HG02642 (cell line): ENCODE measurements around the gene TBC1D3.
"Not testable (repeated sequence)": the region's sequence is repeated elsewhere in the genome, so short reads cannot be mapped to it uniquely, and the experiment has no call there.

Experiments used
- ATAC-seq: cut with Tn5 transposase; IDR thresholded peaks from one replicate; pipeline ENCODE4 v1.9.1; 2021; ENCODE audit warnings: mild to moderate bottlenecking; ENCODE audit not compliant: unreplicated experiment, poor library complexity

Gene TBC1D3

DNA sequence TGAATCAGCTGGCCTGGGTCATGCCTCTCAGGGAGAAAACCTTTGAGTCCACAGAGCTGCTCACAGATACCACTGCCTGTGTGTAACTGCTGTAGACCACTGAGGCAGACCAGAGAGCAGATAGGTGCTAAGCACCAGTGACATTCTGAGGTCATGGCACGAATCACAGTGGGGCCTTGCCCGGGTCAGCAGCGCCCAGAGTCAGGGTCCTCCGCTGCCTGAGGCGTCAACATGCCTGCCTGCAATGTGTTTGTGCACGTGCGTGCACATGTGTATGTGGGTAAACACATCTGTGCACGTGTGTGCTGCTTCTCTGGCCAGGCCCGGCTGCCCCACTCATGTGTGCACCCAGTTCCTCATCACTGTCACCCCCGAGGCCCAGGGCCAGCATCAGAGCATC lies at the start of gene TBC1D3:
TBC1D3 (minus strand) TSS at position 101 of the 400 bp plus-strand sequence. CDS start 1,526 bp downstream, outside the sequence.
- not testable (repeated sequence) for ATAC-seq

GRCh38 chr17:38232790-38233189 lies 40.4 kb upstream of the TBC1D3 start:
- ATAC-seq: not testable (repeated sequence)

- not testable (repeated sequence) for ATAC-seq
Measured at GRCh38 chr17:38225844-38226495, 33.6 kb upstream of the TBC1D3 start.

DNA sequence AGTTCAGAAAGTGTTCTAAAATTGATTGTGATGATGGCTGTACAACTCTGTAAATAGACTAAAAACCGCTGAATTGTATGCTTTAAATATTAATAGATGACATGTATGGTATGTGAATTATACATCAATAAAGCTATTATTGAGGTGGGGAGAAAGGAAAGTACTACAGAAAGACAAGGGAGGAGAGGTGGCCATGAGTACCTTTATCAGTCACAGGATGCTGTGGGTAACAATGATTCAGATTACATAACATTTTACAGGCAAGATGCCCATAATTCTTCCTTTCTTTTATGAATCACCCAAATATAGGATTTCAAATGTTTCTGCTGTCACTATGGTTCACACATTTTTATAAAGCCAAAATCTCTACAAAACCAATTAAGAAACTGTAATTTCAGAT lies 28.5 kb upstream of the TBC1D3 start:
- not testable (repeated sequence) for ATAC-seq

DNA sequence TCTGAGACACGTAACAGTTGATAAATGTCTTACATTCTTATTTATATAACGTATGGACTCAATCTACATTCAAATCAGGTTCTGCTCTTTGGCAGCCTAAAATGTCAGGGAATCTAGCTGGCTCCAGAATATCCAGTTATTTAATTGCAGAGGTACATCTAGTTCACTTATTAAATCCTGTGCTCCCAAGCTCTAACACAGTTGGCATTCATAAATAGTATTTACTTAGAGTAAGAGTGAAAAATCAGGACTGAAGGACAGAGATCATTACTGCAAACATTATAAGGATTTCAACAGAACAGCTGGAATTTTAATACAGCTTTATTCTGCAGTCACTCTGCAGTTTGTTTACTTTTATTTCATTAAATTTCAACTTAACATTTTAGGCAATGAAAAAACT lies 7.9 kb upstream of the TBC1D3 start:
- ATAC-seq: not testable (repeated sequence)

DNA sequence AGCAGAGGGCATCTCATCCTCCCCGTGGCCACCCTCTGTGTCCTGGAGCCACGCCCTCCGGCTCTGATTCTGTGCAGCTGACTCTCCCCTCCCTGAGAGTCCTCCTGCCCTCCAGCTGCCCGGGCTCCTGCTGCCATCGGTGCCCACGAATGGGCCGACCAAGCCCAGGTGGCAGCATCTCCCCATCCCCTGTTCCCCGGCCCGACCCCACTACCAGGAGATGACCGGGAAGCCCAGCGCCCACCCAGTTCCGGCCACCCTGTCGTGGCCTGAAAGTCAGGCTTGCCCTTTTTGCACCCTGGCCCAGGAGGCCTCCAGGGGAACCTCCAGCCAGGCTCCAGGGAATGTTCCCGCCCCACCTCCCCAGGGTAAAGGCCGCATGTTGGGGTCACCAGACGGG lies 57.5 kb downstream of the TBC1D3 start:
- not testable (repeated sequence) for ATAC-seq
